Activated CD8-positive, alpha-beta T cell treated with anti-CD3 and anti-CD28 coated beads for 36 hours (primary cell): ENCODE measurements around the gene SCYL3. TPM values are rescaled to one million over a fixed set of nuclear protein-coding genes. Genes with fewer than 3 reads are reported as not detected.

ENCODE experiments used
- ATAC-seq: fragments of 200-7000 bp; cut with Tn5 transposase; one replicate; pipeline ENCODE4 v1.10.0; 2021; ENCODE audit warnings: mild to moderate bottlenecking, moderate library complexity
- CTCF ChIA-PET: fragments of 350-600 bp; sonication (Branson Sonifier 250); formaldehyde crosslinking; loops from one replicate; lab custom pipeline; 2021; ENCODE audit warnings: antibody characterized with exemption; lab: Charles Lee
- POLR2A ChIA-PET: fragments of 350-600 bp; sonication (Branson Sonifier 250); formaldehyde crosslinking; loops from one replicate; lab custom pipeline; 2021; ENCODE audit warnings: antibody characterized with exemption; lab: Charles Lee
- DNase-seq: peaks from one replicate; pipeline ENCODE4 v3.0.0-alpha.2; 2020
- H3K27ac Mint-ChIP-seq: one replicate; pipeline ENCODE4 v1.8.0; 2021; ENCODE audit warnings: mild to moderate bottlenecking, mixed read lengths
- H3K27me3 Mint-ChIP-seq: one replicate; pipeline ENCODE4 v1.8.0; 2021; ENCODE audit warnings: mixed read lengths
- H3K36me3 Mint-ChIP-seq: one replicate; pipeline ENCODE4 v1.8.0; 2021; ENCODE audit warnings: low read depth, mixed read lengths
- H3K4me1 Mint-ChIP-seq: one replicate; pipeline ENCODE4 v1.8.0; 2021; ENCODE audit warnings: low read depth, mixed read lengths
- H3K4me3 Mint-ChIP-seq: one replicate; pipeline ENCODE4 v1.8.0; 2021; ENCODE audit warnings: mild to moderate bottlenecking, moderate library complexity, mixed read lengths
- H3K9me3 Mint-ChIP-seq: one replicate; pipeline ENCODE4 v1.8.0; 2021; ENCODE audit warnings: mixed read lengths
- intact Hi-C: fragments of 100-400 bp; cut with micrococcal nuclease; formaldehyde crosslinking; loops from one replicate; pipeline ENCODE4 v1.10.0; 2022
- total RNA-seq, 2 experiments: library from RNA; stranded (reverse); gene quantifications; one replicate each; pipeline ENCODE4 v1.2.3, GENCODE V29; 2021
- TF ChIP-seq, protein P1 (sequence below): fragments of 200-600 bp; IDR thresholded peaks from one replicate; pipeline ENCODE4 v1.8.0; 2022; ENCODE audit warnings: antibody characterized with exemption, mild to moderate bottlenecking

Gene SCYL3
- total RNA-seq, 2 experiments from 2014 or later = 7.7 to 8.4 TPM

DNA sequence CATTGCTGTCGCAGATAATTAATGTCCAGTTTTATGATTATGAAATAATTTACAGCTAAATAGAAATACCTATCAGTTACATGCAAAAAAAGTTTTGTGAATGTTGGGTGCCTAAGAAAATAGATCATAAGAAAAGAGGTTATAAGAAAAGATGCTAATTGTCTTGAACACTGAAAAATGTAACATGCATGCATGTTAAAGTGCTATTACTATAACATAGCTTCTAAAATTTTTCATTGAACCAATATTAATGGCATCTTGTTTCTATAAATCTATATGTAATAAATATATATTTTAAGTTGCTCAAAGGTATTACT lies 35.5 kb upstream of the SCYL3 start:
- DNase-seq (no peak), ATAC-seq (no peak)
- Mint-ChIP-seq H3K4me3 (no peak overlapping the region), H3K27me3 (no peaks in the 10 kb centered on the region), H3K4me1 (peaks cover 9% of the 10 kb centered on the region), H3K27ac (no peak overlapping the region), H3K36me3 (no peaks in the 10 kb centered on the region), H3K9me3 (no peaks in the 10 kb centered on the region)
- ChIA-PET CTCF (interaction anchor here (0.6 to 1.5 kb wide), 9 partner anchors 10 to 1001 kb away, joined by 3 to 4 read pairs (median 3); partner anchors contain the start of gene SCYL3), POLR2A (no interaction called here)
- intact Hi-C loops = loop anchor here (10.0 kb wide), 1 partner anchor 736 kb away; the partner anchor contains the start of gene PRRX1
- TF ChIP-seq, protein P1, sequence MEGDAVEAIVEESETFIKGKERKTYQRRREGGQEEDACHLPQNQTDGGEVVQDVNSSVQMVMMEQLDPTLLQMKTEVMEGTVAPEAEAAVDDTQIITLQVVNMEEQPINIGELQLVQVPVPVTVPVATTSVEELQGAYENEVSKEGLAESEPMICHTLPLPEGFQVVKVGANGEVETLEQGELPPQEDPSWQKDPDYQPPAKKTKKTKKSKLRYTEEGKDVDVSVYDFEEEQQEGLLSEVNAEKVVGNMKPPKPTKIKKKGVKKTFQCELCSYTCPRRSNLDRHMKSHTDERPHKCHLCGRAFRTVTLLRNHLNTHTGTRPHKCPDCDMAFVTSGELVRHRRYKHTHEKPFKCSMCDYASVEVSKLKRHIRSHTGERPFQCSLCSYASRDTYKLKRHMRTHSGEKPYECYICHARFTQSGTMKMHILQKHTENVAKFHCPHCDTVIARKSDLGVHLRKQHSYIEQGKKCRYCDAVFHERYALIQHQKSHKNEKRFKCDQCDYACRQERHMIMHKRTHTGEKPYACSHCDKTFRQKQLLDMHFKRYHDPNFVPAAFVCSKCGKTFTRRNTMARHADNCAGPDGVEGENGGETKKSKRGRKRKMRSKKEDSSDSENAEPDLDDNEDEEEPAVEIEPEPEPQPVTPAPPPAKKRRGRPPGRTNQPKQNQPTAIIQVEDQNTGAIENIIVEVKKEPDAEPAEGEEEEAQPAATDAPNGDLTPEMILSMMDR = no peak

DNA sequence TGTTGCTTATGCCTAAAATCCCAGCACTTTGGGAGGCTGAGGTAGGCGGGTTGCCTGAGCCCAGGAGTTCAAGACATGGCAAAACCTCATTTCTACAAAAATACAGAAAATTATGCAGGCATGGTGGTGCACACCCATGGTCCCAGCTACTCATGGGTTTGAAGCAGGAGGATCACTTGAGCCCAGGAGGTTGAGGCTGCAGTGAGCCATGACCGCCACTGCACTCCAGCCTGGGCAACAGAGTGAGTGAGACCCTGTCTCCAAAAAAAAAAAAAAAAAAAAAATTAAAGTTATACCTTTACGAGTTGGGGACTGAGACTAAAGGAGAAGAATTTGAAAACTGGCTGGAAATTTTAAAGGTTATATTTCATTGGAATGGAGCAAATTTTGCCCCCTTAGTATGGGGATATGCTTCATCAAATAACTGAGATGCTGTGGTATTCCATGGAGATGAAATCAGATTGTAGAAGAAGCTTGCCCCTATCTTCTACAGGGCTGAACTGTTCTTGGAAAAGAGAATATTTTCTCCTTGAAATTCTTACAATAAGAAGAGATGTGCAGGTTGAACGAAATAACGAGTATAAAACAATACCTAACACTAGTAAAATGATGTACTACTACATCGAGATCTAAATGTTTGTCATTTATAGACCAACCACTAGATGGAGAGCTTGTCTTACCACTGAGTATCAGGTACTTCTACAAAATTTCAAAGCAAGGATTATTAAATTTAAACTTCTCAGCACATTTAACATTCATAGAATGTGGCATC lies 34.9 kb upstream of the SCYL3 start:
- ATAC-seq (peak; percentile 66), DNase-seq (no peak)
- Mint-ChIP-seq H3K4me1 (peaks cover 9% of the 10 kb centered on the region), H3K36me3 (no peaks in the 10 kb centered on the region), H3K27me3 (no peaks in the 10 kb centered on the region), H3K9me3 (no peaks in the 10 kb centered on the region), H3K4me3 (no peak overlapping the region), H3K27ac (no peak overlapping the region)
- TF ChIP-seq, protein P1 = peak; percentile 95
- ChIA-PET CTCF (interaction anchor here (0.6 to 1.5 kb wide), 9 partner anchors 11 to 1001 kb away, joined by 3 to 4 read pairs (median 3); partner anchors contain the start of gene SCYL3), POLR2A (no interaction called here)
- intact Hi-C loops = loop anchor here (10.0 kb wide), 1 partner anchor 736 kb away; the partner anchor contains the start of gene PRRX1

DNA sequence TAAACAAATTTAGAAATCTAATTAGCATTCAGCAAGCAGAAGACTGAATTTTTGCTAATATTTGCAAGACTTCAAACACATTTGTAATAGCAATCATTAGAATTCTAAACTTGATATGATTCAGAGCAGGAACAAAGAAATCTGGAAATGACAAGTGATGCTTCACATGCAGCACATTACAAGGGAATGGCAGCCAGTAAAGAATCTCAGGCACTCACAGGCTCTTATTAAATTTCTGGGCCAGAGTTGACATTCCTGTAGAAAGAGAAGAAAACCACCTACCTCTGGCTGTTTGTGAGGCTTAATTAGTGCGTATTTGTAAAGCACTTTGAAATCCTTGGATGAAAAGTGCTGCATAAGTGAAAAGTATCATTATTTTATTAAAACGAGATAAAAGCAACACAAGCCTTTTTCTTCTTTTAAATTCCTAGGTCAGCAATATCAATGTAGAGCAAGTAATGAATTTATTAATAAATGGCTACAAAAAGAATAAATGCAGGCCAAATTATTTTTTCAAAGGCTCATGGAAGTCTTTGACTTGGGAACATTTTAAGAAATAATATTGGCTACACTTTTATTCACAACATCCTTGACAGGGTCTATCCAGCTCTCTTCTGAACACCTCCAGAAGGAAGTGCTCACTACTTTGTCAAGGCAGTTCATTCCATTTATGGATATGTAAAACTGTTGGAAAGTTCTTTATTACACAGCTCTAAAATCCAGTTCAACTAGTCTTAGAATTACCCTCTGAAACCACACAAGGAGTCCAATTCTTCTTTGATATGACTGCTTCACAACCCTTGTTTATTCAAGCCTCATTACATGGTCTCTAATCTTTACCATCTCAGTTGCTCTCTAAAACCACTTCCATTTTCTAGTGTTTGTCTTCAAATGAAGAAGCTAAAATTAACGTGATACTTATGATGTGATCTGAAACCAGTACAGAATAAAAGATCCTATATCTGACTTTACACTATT lies 32.1 kb upstream of the SCYL3 start:
- ATAC-seq (peak; percentile 42), DNase-seq (no peak)
- Mint-ChIP-seq H3K4me3 (no peak overlapping the region), H3K27me3 (no peaks in the 10 kb centered on the region), H3K4me1 (peaks cover 9% of the 10 kb centered on the region), H3K27ac (no peak overlapping the region), H3K36me3 (peaks cover 3% of the 10 kb centered on the region), H3K9me3 (no peaks in the 10 kb centered on the region)
- ChIA-PET CTCF (no interaction called here), POLR2A (no interaction called here)
- TF ChIP-seq, protein P1 = no peak
- intact Hi-C loops = loop anchor here (10.0 kb wide), 1 partner anchor 739 kb away; the partner anchor contains the start of gene PRRX1

DNA sequence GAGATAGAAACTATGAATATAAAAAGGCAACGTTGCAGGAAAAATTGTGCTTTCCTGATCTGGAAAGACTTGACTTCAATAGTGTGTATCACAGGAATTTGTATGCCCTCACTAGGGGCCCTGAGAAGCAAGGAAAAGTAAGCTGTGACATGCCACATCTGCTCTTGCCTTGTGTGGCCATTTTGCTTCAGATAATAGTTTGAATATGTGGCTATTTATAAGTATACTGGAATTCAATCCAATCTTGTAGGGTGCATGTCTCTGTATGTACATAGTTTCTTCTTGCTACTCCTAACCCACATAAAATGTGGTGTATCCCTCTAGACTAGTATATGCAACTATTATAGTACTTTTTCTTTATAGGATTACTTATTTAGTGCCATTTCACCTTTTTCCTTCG lies 31.1 kb upstream of the SCYL3 start:
- peaks cover 3% of the 10 kb centered on the region for H3K36me3 Mint-ChIP-seq
- DNase-seq (no peak), ATAC-seq (no peak)
- TF ChIP-seq, protein P1 = no peak
- intact Hi-C loops = loop anchor here (10.0 kb wide), 1 partner anchor 740 kb away; the partner anchor contains the start of gene PRRX1
- no peaks in the 10 kb centered on the region for H3K27me3 Mint-ChIP-seq
- H3K9me3 Mint-ChIP-seq = no peaks in the 10 kb centered on the region
- H3K4me1 Mint-ChIP-seq = peaks cover 6% of the 10 kb centered on the region
- no peak overlapping the region for H3K4me3 Mint-ChIP-seq
- no peak overlapping the region for H3K27ac Mint-ChIP-seq
- ChIA-PET CTCF (no interaction called here), POLR2A (no interaction called here)
